Endothelial cell of umbilical vein (primary cell): ENCODE data around the gene GDPD4. TPM values are rescaled to one million over a fixed set of nuclear protein-coding genes. Genes with fewer than 3 reads are reported as not detected.

Source experiments
- BruUV-seq: library from RNA; stranded (reverse); fragments of 400-500 nt; replicated peaks from 2 replicates; lab custom pipeline; 2021; lab: Mats Ljungman, UMichigan
- CTCF ChIA-PET: fragments of 300-600, 350-600 bp; sonication (Branson Sonifier 250); formaldehyde crosslinking; loops from one replicate; lab custom pipeline; 2021; ENCODE audit warnings: antibody characterized with exemption, inconsistent platforms; lab: Charles Lee
- POLR2A ChIA-PET: fragments of 300-600, 350-600 bp; sonication (Branson Sonifier 250); formaldehyde crosslinking; loops from one replicate; lab custom pipeline; 2021; ENCODE audit warnings: antibody characterized with exemption, inconsistent platforms; lab: Charles Lee
- DNase-seq: peaks from one replicate; pipeline ENCODE4 v3.0.0-alpha.2; 2011; ENCODE audit warnings: low read depth, low spot score
- FAIRE-seq: peaks from 2 replicates; lab custom pipeline; 2011; peaks lifted over from hg19 to GRCh38; lab: Jason Lieb, UNC
- H2AFZ ChIP-seq: 2 replicates; pipeline ENCODE4 v1.6.0; 2012; ENCODE audit warnings: low read depth, low read length, control low read depth, inconsistent platforms
- H3K27ac ChIP-seq: 2 replicates; pipeline ENCODE4 v1.5.1; 2011; ENCODE audit warnings: low read depth, mild to moderate bottlenecking, control low read depth, low read length, moderate library complexity; ENCODE audit not compliant: insufficient read depth
- H3K27me3 ChIP-seq, 2 experiments: 2 replicates each; pipeline versions ENCODE4 v1.6.0 to v1.6.1; 2011; ENCODE audit warnings: low read length in 2 of 2, mixed read lengths in 1 of 2; ENCODE audit not compliant: control insufficient read depth in 2 of 2, insufficient read depth in 2 of 2
- H3K36me3 ChIP-seq, 2 experiments: 2 replicates in 1 of 2; 3 replicates in 1 of 2; pipeline ENCODE4 v1.5.1; 2011; ENCODE audit warnings: low read length in 2 of 2, mild to moderate bottlenecking in 1 of 2, moderate library complexity in 1 of 2; ENCODE audit not compliant: control insufficient read depth in 2 of 2, insufficient read depth in 2 of 2; ENCODE audit errors: extremely low read depth in 1 of 2
- H3K4me1 ChIP-seq: 3 replicates; pipeline ENCODE4 v1.5.1; 2011; ENCODE audit warnings: mild to moderate bottlenecking, low read length; ENCODE audit not compliant: control insufficient read depth, insufficient read depth; ENCODE audit errors: extremely low read depth
- H3K4me2 ChIP-seq: 2 replicates; pipeline ENCODE4 v1.6.1; 2011; ENCODE audit warnings: low read length, control low read depth, mixed read lengths; ENCODE audit not compliant: insufficient read depth
- H3K4me3 ChIP-seq, 3 experiments: fragments of 200-600 bp in 1 of 3; sonication (generic), shearing (Covaris generic) in 1 of 3; replicated peaks in 1 of 3; 2 replicates each; pipeline ENCODE4 v1.5.1; 2011 to 2016; ENCODE audit warnings: control low read depth in 3 of 3, low read length in 3 of 3, mild to moderate bottlenecking in 2 of 3, inconsistent platforms in 1 of 3, low read depth in 1 of 3, moderate library complexity in 1 of 3; ENCODE audit not compliant: insufficient read depth in 1 of 3
- H3K79me2 ChIP-seq: 2 replicates; pipeline ENCODE4 v1.6.0; 2012; ENCODE audit warnings: low read length, inconsistent platforms; ENCODE audit not compliant: control insufficient read depth, insufficient read depth
- H3K9ac ChIP-seq: replicated peaks from 2 replicates; pipeline ENCODE3; 2011; ENCODE audit warnings: low read length, control low read depth; ENCODE audit not compliant: insufficient read depth; ENCODE audit errors: extremely low read depth
- H3K9me1 ChIP-seq: replicated peaks from 3 replicates; pipeline ENCODE4 v1.6.0; 2011; ENCODE audit warnings: mild to moderate bottlenecking, low read length; ENCODE audit not compliant: control insufficient read depth, insufficient read depth; ENCODE audit errors: extremely low read depth
- H3K9me3 ChIP-seq: replicated peaks from 2 replicates; pipeline ENCODE4 v1.5.1; 2012; ENCODE audit warnings: low read length, inconsistent platforms; ENCODE audit not compliant: control insufficient read depth, insufficient read depth
- H4K20me1 ChIP-seq: replicated peaks from 2 replicates; pipeline ENCODE3; 2011; ENCODE audit warnings: mild to moderate bottlenecking, low read length; ENCODE audit not compliant: control insufficient read depth, insufficient read depth; ENCODE audit errors: extremely low read depth
- CTCF ChIP-seq, 2 donors: IDR thresholded peaks; 1 replicate in 1 of 2; 2 replicates in 1 of 2; pipeline ENCODE4 v1.5.1; 2011; ENCODE audit warnings: low read length in 2 of 2, mild to moderate bottlenecking in 2 of 2, moderate library complexity in 2 of 2, control low read depth in 1 of 2, inconsistent platforms in 1 of 2, low read depth in 1 of 2; ENCODE audit not compliant: insufficient read depth in 1 of 2; ENCODE audit errors: extremely low read depth in 1 of 2
- EZH2 ChIP-seq: IDR thresholded peaks from 2 replicates; pipeline ENCODE4 v1.6.1; 2012; ENCODE audit warnings: borderline replicate concordance, low read depth, mild to moderate bottlenecking, moderate library complexity, low read length, inconsistent platforms; ENCODE audit not compliant: severe bottlenecking
- FOS ChIP-seq: IDR thresholded peaks from 2 replicates; pipeline ENCODE4 v1.6.1; 2011; ENCODE audit warnings: mild to moderate bottlenecking, low read length, moderate library complexity, borderline replicate concordance; ENCODE audit not compliant: insufficient read depth
- GATA2 ChIP-seq: IDR thresholded peaks from 2 replicates; pipeline ENCODE4 v1.7.0; 2011; ENCODE audit warnings: low read depth, mild to moderate bottlenecking, moderate library complexity, mixed read lengths, low read length; ENCODE audit not compliant: insufficient read length, insufficient read depth
- JUN ChIP-seq: IDR thresholded peaks from 2 replicates; pipeline ENCODE4 v1.6.1; 2011; ENCODE audit warnings: borderline replicate concordance, low read depth; ENCODE audit not compliant: insufficient read length, insufficient read depth
- MAX ChIP-seq: IDR thresholded peaks from 2 replicates; pipeline ENCODE4 v1.6.1; 2011; ENCODE audit not compliant: insufficient read depth, insufficient read length
- MYC ChIP-seq: IDR thresholded peaks from one replicate; pipeline ENCODE4 v1.6.1; 2011; ENCODE audit warnings: mild to moderate bottlenecking, low read depth, low read length
- POLR2A ChIP-seq: IDR thresholded peaks from 2 replicates; pipeline ENCODE4 v1.6.1; 2012; ENCODE audit warnings: low read depth, mild to moderate bottlenecking, control low read depth, low read length
- POLR2AphosphoS5 ChIP-seq: IDR thresholded peaks from 2 replicates; pipeline ENCODE4 v1.6.1; 2012; ENCODE audit warnings: low read depth, mild to moderate bottlenecking, control low read depth, low read length, moderate library complexity; ENCODE audit not compliant: insufficient read depth
- dilution Hi-C: fragments of 300-500 bp; cut with MboI; formaldehyde crosslinking; loops from one replicate; pipeline ENCODE4 v1.15.0; 2019; ENCODE audit warnings: low sequenced_read_pairs; ENCODE audit not compliant: extremely low pct_ligation_motif_present
- intact Hi-C: fragments of 100-400 bp; cut with micrococcal nuclease; formaldehyde crosslinking; loops from one replicate; pipeline ENCODE4 v1.10.0; 2022
- polyA plus RNA-seq, 4 experiments: library from polyadenylated mRNA; depleted of rRNA in 3 of 4; stranded (reverse) in 3 of 4; unstranded in 1 of 4; fragments of >200 nt; gene quantifications; 2 replicates each; pipeline versions ENCODE4 v1.2.1 to v1.2.3, GENCODE V29; 2011 to 2012; ENCODE audit warnings: missing spikeins in 1 of 4
- total RNA-seq: library from RNA; stranded (reverse); gene quantifications from 2 replicates; pipeline ENCODE4 v1.2.3, GENCODE V29; 2021

Gene GDPD4
- total and polyA plus RNA-seq, 2 donors (not counting 3 experiments of a cell fraction or from before 2014, with no cell fraction given), result not detected

- peaks cover 10 to 12% of the 10 kb centered on the region in 2 experiments for H3K27me3 ChIP-seq
- H3K79me2 ChIP-seq, result no peaks in the 10 kb centered on the region
- POLR2A ChIA-PET, result no interaction called here
- no peak overlapping the region for H3K4me3 ChIP-seq
- no peaks in the 10 kb centered on the region for H3K9me3 ChIP-seq
- TF ChIP-seq POLR2AphosphoS5 (no peak), POLR2A (no peak), JUN (no peak), EZH2 (no peak), MYC (no peak), MAX (no peak), CTCF (IDR thresholded peaks at IDR 0.05; ENCODE audit: extremely low read depth in 1 of 2, insufficient read depth in 1 of 2, low read depth in 1 of 2, low read length in 2 of 2) (no peak), GATA2 (no peak), FOS (no peak)
- H3K27ac ChIP-seq, result no peak overlapping the region
- no peaks in the 10 kb centered on the region for H3K36me3 ChIP-seq
- H3K9ac ChIP-seq, result no peak overlapping the region
- DNase-seq (no peak), FAIRE-seq (no peak)
- BruUV-seq, result no TSS peak
- no peaks in the 10 kb centered on the region for H3K9me1 ChIP-seq
- no peak overlapping the region for H3K4me2 ChIP-seq
- no peaks in the 10 kb centered on the region for H4K20me1 ChIP-seq
- CTCF ChIA-PET, result interaction anchor here (0.6 to 2.2 kb wide), 8 partner anchors 14 to 264 kb away, joined by 3 to 9 read pairs (median 3); no protein-coding TSS in a partner anchor
- no peaks in the 10 kb centered on the region for H3K4me1 ChIP-seq
- intact Hi-C loops, result no loop called here
- dilution Hi-C loops, result no loop called here
- no peak overlapping the region for H2AFZ ChIP-seq
These were observed 16.7 kb downstream of the GDPD4 start for GRCh38 chr11:77284476-77285468.
